Large intestine (tissue), 3 donors: ENCODE data around the gene FXYD2. TPM values are rescaled to one million over a fixed set of nuclear protein-coding genes. Genes with fewer than 3 reads are reported as not detected.

ENCODE experiments used
- DNase-seq, 2 donors: peaks; one replicate each; pipeline versions ENCODE4 v3.0.0 to v3.0.0-alpha.2; 2013
- H3K27ac ChIP-seq: one replicate; pipeline ENCODE4 v1.5.1; 2013; ENCODE audit warnings: low read length
- H3K27me3 ChIP-seq: 2 replicates; pipeline ENCODE4 v1.6.1; 2013; ENCODE audit warnings: low read length; ENCODE audit not compliant: control insufficient read depth, insufficient read depth
- H3K36me3 ChIP-seq: 2 replicates; pipeline ENCODE4 v1.6.1; 2013; ENCODE audit warnings: low read length; ENCODE audit not compliant: control insufficient read depth, insufficient read depth
- H3K4me1 ChIP-seq: one replicate; pipeline ENCODE4 v1.6.1; 2013; ENCODE audit warnings: low read length; ENCODE audit not compliant: control insufficient read depth, insufficient read depth
- H3K4me3 ChIP-seq: one replicate; pipeline ENCODE4 v1.5.1; 2013; ENCODE audit warnings: low read length
- H3K9me3 ChIP-seq: one replicate; pipeline ENCODE4 v1.6.1; 2013; ENCODE audit warnings: mild to moderate bottlenecking, low read depth, low read length, moderate library complexity; ENCODE audit not compliant: control insufficient read depth
- WGBS: methylation state at CpG from one replicate; pipeline ENCODE4 v1.1.5; 2013; ENCODE audit warnings: low lambda C conversion rate; ENCODE audit not compliant: insufficient coverage; 5-methylcytosine and 5-hydroxymethylcytosine counted together
- polyA plus RNA-seq: library from polyadenylated mRNA; unstranded; fragments of 120-200 nt; gene quantifications from one replicate; pipeline ENCODE4 v1.2.1, GENCODE V29; 2013

Gene FXYD2
- polyA plus RNA-seq, 1 donor, result 4.4 TPM

GRCh38 chr11:117859061-117859460, 34.5 kb upstream of the FXYD2 start:
- H3K27me3 ChIP-seq, result no peaks in the 10 kb centered on the region
- H3K4me1 ChIP-seq, result peaks cover 10% of the 10 kb centered on the region
- no peaks in the 10 kb centered on the region for H3K9me3 ChIP-seq
- no CpG with 5 or more reads among the region's 10 CpGs for WGBS
- no peak overlapping the region for H3K27ac ChIP-seq
- no peak for DNase-seq
- no peaks in the 10 kb centered on the region for H3K36me3 ChIP-seq
- H3K4me3 ChIP-seq, result no peak overlapping the region

- WGBS, result no CpG with 5 or more reads among the region's 11 CpGs
- DNase-seq, result no peak
Measured at GRCh38 chr11:117857734-117858414, 33.3 kb upstream of the FXYD2 start.

GRCh38 chr11:117855912-117856651, 31.5 kb upstream of the FXYD2 start:
- Histone ChIP-seq H3K9me3 (no peaks in the 10 kb centered on the region), H3K27me3 (no peaks in the 10 kb centered on the region), H3K4me3 (no peak overlapping the region), H3K4me1 (no peaks in the 10 kb centered on the region), H3K27ac (no peak overlapping the region), H3K36me3 (no peaks in the 10 kb centered on the region)
- 60% methylated on average over 1 of the region's 13 CpGs for WGBS
- DNase-seq, result no peak

More at GRCh38 chr11:117857734-117858414, 33.3 kb upstream of the FXYD2 start:
- H3K4me1 ChIP-seq, result peaks cover 10% of the 10 kb centered on the region
- no peak overlapping the region for H3K4me3 ChIP-seq
- no peaks in the 10 kb centered on the region for H3K36me3 ChIP-seq
- no peak overlapping the region for H3K27ac ChIP-seq
- no peaks in the 10 kb centered on the region for H3K9me3 ChIP-seq
- no peaks in the 10 kb centered on the region for H3K27me3 ChIP-seq

DNA sequence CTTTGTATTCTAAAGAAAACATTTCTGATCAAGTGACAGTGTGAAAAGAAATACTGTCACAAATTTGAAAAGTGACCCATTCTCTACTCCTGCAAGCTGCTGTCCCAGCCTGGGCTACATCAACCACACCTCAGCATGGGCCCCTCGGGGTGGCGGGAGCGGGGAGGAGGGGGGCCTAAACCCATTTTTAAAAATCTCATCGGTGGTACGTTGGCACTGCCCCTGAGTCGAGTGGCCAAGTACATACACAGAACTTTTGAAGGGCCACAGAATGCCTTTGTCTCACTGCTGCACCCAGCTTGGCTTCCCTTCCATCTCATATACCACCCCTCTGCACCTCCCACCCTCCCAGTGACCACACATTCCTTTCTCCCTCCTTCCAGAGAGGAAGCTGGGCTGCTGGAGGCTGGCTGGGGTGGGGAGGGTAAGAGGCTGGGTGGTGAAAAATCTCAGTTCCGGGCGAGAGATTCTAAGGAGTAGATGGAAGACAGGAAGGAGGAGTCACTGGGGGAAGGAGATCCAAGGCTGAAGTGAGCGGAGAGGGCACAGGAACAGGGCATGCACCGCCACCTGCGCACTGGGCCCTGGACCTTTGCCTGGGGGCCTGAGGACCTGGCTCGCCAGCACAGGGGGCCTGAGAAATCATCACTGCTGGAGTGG, 30.8 kb upstream of the FXYD2 start:
- H3K36me3 ChIP-seq, result no peaks in the 10 kb centered on the region
- H3K9me3 ChIP-seq, result no peaks in the 10 kb centered on the region
- no peaks in the 10 kb centered on the region for H3K27me3 ChIP-seq
- H3K27ac ChIP-seq, result no peak overlapping the region
- no peak overlapping the region for H3K4me3 ChIP-seq
- no peak for DNase-seq
- WGBS, result no CpG with 5 or more reads among the region's 12 CpGs
- no peaks in the 10 kb centered on the region for H3K4me1 ChIP-seq

- H3K9me3 ChIP-seq, result no peaks in the 10 kb centered on the region
Measured at GRCh38 chr11:117852309-117852708, 27.8 kb upstream of the FXYD2 start.

DNA sequence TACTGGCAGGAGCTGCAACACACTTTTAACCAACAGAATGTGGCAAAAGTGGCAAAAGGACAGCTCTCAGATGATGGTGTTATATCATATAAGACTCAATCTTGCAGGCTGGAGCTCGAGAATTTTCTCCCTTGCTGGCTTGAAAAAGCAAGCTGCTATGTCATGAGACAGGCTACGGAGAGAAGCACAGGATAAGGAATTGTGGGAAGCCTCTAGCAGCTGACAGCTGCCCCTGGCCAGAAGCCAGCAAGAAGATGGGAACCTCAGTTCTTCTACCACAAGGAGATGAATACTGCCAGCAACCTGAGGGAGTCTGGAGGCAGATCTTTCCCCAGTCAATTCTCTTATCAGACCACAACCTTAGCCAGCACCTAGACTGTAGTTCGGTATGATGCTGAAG, 27.3 kb upstream of the FXYD2 start:
- Histone ChIP-seq H3K36me3 (no peaks in the 10 kb centered on the region), H3K9me3 (no peaks in the 10 kb centered on the region), H3K4me3 (no peak overlapping the region), H3K4me1 (no peaks in the 10 kb centered on the region), H3K27me3 (no peaks in the 10 kb centered on the region), H3K27ac (no peak overlapping the region)
- WGBS, result no CpG with 5 or more reads among the region's 3 CpGs
- DNase-seq, result no peak

More at GRCh38 chr11:117852309-117852708, 27.8 kb upstream of the FXYD2 start:
- no peak overlapping the region for H3K4me3 ChIP-seq
- no peaks in the 10 kb centered on the region for H3K4me1 ChIP-seq
- no peak overlapping the region for H3K27ac ChIP-seq
- no peaks in the 10 kb centered on the region for H3K36me3 ChIP-seq
- H3K27me3 ChIP-seq, result no peaks in the 10 kb centered on the region
- DNase-seq, result no peak
- WGBS, result 100% methylated on average over 2 of the region's 3 CpGs

GRCh38 chr11:117851106-117851505, 26.6 kb upstream of the FXYD2 start:
- no peak overlapping the region for H3K4me3 ChIP-seq
- no peak for DNase-seq
- no CpG with 5 or more reads among the region's 3 CpGs for WGBS
- no peaks in the 10 kb centered on the region for H3K36me3 ChIP-seq
- H3K27ac ChIP-seq, result no peak overlapping the region
- no peaks in the 10 kb centered on the region for H3K27me3 ChIP-seq
- no peaks in the 10 kb centered on the region for H3K9me3 ChIP-seq
- no peaks in the 10 kb centered on the region for H3K4me1 ChIP-seq

- Histone ChIP-seq H3K4me1 (no peaks in the 10 kb centered on the region), H3K4me3 (no peak overlapping the region), H3K36me3 (no peaks in the 10 kb centered on the region), H3K27ac (no peak overlapping the region), H3K27me3 (no peaks in the 10 kb centered on the region), H3K9me3 (no peaks in the 10 kb centered on the region)
- DNase-seq, result no peak
- 67% methylated on average over 1 of the region's 6 CpGs for WGBS
Measured at GRCh38 chr11:117849781-117850414, 25.4 kb upstream of the FXYD2 start.

- Histone ChIP-seq H3K4me1 (peaks cover 9% of the 10 kb centered on the region), H3K36me3 (no peaks in the 10 kb centered on the region), H3K27me3 (no peaks in the 10 kb centered on the region), H3K9me3 (no peaks in the 10 kb centered on the region), H3K4me3 (no peak overlapping the region), H3K27ac (no peak overlapping the region)
- no CpG with 5 or more reads among the region's 9 CpGs for WGBS
- DNase-seq, result peak in 1 of 2 donors; percentile 63
Measured at GRCh38 chr11:117843666-117844484, 19.3 kb upstream of the FXYD2 start.
